Activated CD4-positive, alpha-beta memory T cell treated with anti-CD3 and anti-CD28 coated beads, Interleukin-2, amount 10 ng/mL, durations not matched to agents 7 days and 5 days (primary cell): ENCODE data around the gene HOXA3. TPM values are rescaled to one million over a fixed set of nuclear protein-coding genes. Genes with fewer than 3 reads are reported as not detected.

ENCODE experiments used
- CTCF ChIA-PET: fragments of 350-600 bp; sonication (Branson Sonifier 250); formaldehyde crosslinking; loops from one replicate; lab custom pipeline; 2021; ENCODE audit warnings: antibody characterized with exemption, inconsistent platforms; lab: Charles Lee
- POLR2A ChIA-PET: fragments of 350-600 bp; sonication (Branson Sonifier 250); formaldehyde crosslinking; loops from one replicate; lab custom pipeline; 2021; ENCODE audit warnings: antibody characterized with exemption; lab: Charles Lee
- DNase-seq: peaks from one replicate; pipeline ENCODE4 v3.0.0-alpha.2; 2020
- H3K27ac Mint-ChIP-seq: one replicate; pipeline ENCODE4 v1.8.0; 2021; ENCODE audit warnings: mild to moderate bottlenecking, mixed read lengths
- H3K27me3 Mint-ChIP-seq: one replicate; pipeline ENCODE4 v1.8.0; 2021; ENCODE audit warnings: mixed read lengths
- H3K36me3 Mint-ChIP-seq: one replicate; pipeline ENCODE4 v1.8.0; 2021; ENCODE audit warnings: low read depth, mixed read lengths
- H3K4me1 Mint-ChIP-seq: one replicate; pipeline ENCODE4 v1.8.0; 2021; ENCODE audit warnings: mixed read lengths
- H3K4me3 Mint-ChIP-seq: one replicate; pipeline ENCODE4 v1.8.0; 2021; ENCODE audit warnings: mild to moderate bottlenecking, mixed read lengths
- H3K9me3 Mint-ChIP-seq: one replicate; pipeline ENCODE4 v1.8.0; 2021; ENCODE audit warnings: mixed read lengths
- total RNA-seq, 2 experiments: library from RNA; stranded (reverse); gene quantifications; one replicate each; pipeline ENCODE4 v1.2.3, GENCODE V29; 2021

Gene HOXA3
- total RNA-seq, 2 experiments from 2014 or later, result not detected

GRCh38 chr7:27124902-27125689 lies 27.3 kb downstream of the HOXA3 start:
- H3K9me3 Mint-ChIP-seq, result no peaks in the 10 kb centered on the region
- H3K36me3 Mint-ChIP-seq, result no peaks in the 10 kb centered on the region
- peaks cover 27% of the 10 kb centered on the region for H3K27me3 Mint-ChIP-seq
- POLR2A ChIA-PET, result no interaction called here
- no peak overlapping the region for H3K4me3 Mint-ChIP-seq
- CTCF ChIA-PET, result no interaction called here
- no peaks in the 10 kb centered on the region for H3K4me1 Mint-ChIP-seq
- DNase-seq, result no peak
- H3K27ac Mint-ChIP-seq, result no peak overlapping the region

DNA sequence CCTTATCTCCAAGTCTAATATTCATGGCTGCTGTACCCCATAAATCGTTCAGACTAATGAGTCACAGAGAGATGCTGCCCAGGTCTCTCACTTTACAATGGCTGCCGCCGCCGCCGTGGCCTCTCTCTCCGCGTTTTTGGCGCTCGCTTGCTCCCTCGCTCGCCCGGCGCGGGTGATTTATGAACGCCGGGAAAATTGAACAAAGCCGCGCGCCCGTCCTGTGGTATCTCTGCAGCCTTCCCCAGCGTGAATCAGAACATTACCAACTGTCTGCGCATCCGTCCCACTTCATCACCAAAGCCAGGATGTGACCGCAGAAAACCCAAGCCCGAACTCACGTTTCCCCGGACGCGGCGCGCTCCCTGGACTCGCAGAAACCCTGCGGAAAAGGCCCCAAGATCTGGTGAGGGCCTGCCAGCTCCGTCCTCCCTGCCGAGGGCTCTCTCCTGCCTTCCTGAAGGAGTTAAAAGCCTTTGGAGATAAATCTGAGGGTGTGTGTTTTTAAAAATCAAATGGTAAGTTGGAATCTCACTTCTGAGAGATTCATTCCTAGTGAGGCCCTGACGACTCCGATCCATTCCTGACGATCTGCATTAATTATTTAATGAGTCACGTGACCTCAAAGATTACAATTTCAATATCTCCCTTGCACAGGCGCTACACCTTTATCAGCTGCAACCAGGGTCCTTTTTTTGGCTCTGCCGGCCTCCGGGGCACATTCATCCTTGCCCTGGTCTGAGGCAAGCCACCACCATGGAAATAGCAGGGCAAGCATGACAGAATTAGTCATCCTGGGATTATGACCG lies 28.1 kb downstream of the HOXA3 start:
- Mint-ChIP-seq H3K4me3 (no peak overlapping the region), H3K9me3 (no peaks in the 10 kb centered on the region), H3K27me3 (peaks cover 28% of the 10 kb centered on the region), H3K36me3 (no peaks in the 10 kb centered on the region), H3K27ac (no peak overlapping the region), H3K4me1 (no peaks in the 10 kb centered on the region)
- POLR2A ChIA-PET, result no interaction called here
- CTCF ChIA-PET, result no interaction called here
- DNase-seq, result no peak

DNA sequence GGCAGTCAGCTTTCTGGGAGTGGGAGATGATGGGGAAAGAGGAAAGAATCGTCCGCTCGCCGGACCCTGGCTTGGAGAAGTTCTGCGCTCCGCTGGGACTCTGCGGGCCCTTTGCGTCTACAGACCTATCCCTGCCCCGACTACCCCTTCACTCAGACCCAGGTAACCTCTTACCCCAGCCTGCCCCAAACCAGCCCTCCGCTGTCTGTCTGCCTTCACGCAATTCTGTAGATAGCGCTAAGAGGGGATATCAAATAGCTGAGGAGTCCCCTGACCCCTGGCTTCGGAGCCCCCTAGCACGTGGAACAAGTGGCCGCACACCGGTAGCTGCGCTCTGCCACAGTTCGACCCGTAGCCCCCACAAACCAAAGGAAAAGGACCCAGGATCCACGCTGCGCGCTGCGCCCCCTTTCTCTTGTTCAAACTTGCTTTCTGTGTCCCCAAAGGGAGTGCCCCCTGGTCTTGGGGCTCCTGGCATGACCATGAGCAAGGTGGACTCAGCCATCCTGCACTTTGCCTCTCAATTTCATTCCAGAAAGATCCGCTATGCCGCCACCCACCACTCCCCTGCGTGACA lies 28.8 kb downstream of the HOXA3 start:
- Mint-ChIP-seq H3K4me3 (no peak overlapping the region), H3K4me1 (no peaks in the 10 kb centered on the region), H3K9me3 (no peaks in the 10 kb centered on the region), H3K27ac (no peak overlapping the region), H3K36me3 (no peaks in the 10 kb centered on the region), H3K27me3 (peaks cover 26% of the 10 kb centered on the region)
- no peak for DNase-seq
- ChIA-PET CTCF (no interaction called here), POLR2A (no interaction called here)

DNA sequence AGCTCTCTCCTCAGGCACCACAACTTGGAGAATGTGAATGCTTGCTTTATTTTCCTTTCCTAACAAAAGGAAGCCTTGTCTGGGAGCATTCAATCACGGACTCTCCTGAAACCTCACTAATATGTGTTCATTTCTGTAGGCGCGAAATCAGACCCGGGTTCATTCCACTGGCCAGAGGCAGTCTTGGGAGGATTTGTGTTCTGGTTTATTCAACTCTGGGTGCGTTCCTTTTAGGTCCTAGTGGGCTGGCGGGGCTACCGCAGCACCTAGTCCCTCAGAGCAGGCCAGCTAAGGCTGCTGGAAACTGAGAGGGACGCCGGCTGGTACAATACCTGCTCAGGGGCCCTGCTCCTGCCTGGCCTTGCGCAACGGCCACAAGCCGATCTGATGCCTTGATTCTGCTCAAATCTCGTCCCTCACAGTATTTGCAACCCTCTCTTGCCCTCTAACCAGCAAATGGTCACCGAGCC lies 29.3 kb downstream of the HOXA3 start:
- peaks cover 23% of the 10 kb centered on the region for H3K27me3 Mint-ChIP-seq
- no peak for DNase-seq
- ChIA-PET POLR2A (no interaction called here), CTCF (no interaction called here)
- H3K4me3 Mint-ChIP-seq, result no peak overlapping the region
- H3K9me3 Mint-ChIP-seq, result no peaks in the 10 kb centered on the region
- no peak overlapping the region for H3K27ac Mint-ChIP-seq
- H3K4me1 Mint-ChIP-seq, result no peaks in the 10 kb centered on the region
- no peaks in the 10 kb centered on the region for H3K36me3 Mint-ChIP-seq

DNA sequence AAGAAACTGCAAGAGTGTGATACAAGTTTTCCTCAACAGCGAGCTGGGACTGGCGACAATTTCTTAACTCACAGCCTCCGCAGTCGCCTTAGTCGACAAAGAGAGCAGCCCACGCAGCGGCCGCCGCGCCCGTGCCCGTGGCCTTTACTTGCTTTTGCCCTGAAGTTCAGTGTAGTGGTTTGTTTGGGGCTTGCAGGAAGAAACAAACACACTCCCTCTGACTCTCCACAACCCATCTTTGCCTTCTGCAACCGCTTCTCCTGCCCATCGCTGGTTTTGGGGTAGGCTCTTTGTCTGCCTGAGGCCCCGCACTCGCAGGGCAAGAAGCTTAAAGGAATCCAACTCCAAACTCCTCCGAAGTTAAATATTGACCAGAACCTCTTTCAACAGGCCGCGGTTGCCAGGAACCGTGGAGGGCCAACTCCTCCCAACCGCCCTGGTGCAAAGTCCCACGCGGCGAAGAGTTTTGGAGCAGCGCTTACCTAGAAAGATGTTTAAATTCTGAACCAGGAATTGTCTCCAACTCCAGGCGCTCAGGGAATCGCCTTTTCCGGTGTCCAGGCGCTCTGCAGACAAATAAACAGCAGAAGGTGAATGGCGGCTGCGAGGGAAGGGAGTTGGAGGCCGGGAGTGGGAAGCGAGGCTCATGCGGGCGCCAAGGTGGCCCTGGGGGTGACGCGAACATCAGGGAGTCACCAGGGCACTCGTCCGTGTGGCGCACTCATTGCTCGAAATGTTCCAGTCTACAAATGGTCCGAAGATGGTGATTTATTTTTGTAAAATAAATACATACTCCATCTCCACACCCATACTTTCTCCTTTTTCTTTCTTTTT lies 30.1 kb downstream of the HOXA3 start:
- Mint-ChIP-seq H3K4me1 (no peaks in the 10 kb centered on the region), H3K4me3 (no peak overlapping the region), H3K9me3 (no peaks in the 10 kb centered on the region), H3K27ac (no peak overlapping the region), H3K36me3 (no peaks in the 10 kb centered on the region), H3K27me3 (peaks cover 15% of the 10 kb centered on the region)
- DNase-seq, result no peak
- CTCF ChIA-PET, result no interaction called here
- POLR2A ChIA-PET, result no interaction called here

- Mint-ChIP-seq H3K36me3 (no peaks in the 10 kb centered on the region), H3K9me3 (no peaks in the 10 kb centered on the region), H3K27me3 (peaks cover 10% of the 10 kb centered on the region), H3K4me3 (no peak overlapping the region), H3K4me1 (no peaks in the 10 kb centered on the region), H3K27ac (no peak overlapping the region)
- ChIA-PET CTCF (no interaction called here), POLR2A (no interaction called here)
- no peak for DNase-seq
These were observed 30.7 kb downstream of the HOXA3 start for GRCh38 chr7:27121684-27122076.

- no peak overlapping the region for H3K4me3 Mint-ChIP-seq
- H3K4me1 Mint-ChIP-seq, result no peaks in the 10 kb centered on the region
- no peak overlapping the region for H3K27ac Mint-ChIP-seq
- POLR2A ChIA-PET, result no interaction called here
- peaks cover 4% of the 10 kb centered on the region for H3K27me3 Mint-ChIP-seq
- no peaks in the 10 kb centered on the region for H3K36me3 Mint-ChIP-seq
- no peak for DNase-seq
- CTCF ChIA-PET, result interaction anchor here (1.0 kb wide), 1 partner anchor 11 kb away, joined by 3 read pairs; no protein-coding TSS in a partner anchor
- no peaks in the 10 kb centered on the region for H3K9me3 Mint-ChIP-seq
These were observed 32.9 kb downstream of the HOXA3 start for GRCh38 chr7:27119412-27119911.

DNA sequence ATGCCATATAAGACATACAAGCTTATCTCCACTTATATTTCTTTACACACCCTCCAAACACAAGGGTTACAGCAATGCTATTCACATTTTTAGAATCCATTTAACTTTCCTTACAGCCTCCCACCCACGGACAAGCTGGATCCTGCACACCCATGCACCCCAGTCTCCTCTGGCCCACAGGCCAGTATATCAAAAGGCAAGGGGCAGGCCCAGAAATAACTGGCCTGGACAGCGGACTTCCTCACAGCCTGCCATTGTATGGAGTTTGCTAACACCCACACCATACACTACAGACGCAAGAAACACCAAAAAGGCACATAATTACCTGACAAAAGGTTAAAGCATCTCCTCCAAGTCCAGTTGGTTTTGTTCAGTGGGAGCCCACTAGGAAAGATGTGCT lies 33.8 kb downstream of the HOXA3 start:
- no peak overlapping the region for H3K27ac Mint-ChIP-seq
- no peaks in the 10 kb centered on the region for H3K4me1 Mint-ChIP-seq
- ChIA-PET CTCF (interaction anchor here (1.1 kb wide), 1 partner anchor 431 kb away, joined by 3 read pairs; no protein-coding TSS in a partner anchor), POLR2A (no interaction called here)
- H3K36me3 Mint-ChIP-seq, result no peaks in the 10 kb centered on the region
- no peak for DNase-seq
- no peak overlapping the region for H3K4me3 Mint-ChIP-seq
- H3K27me3 Mint-ChIP-seq, result peaks cover 4% of the 10 kb centered on the region
- no peaks in the 10 kb centered on the region for H3K9me3 Mint-ChIP-seq

- no peaks in the 10 kb centered on the region for H3K9me3 Mint-ChIP-seq
- POLR2A ChIA-PET, result no interaction called here
- peaks cover 4% of the 10 kb centered on the region for H3K27me3 Mint-ChIP-seq
- H3K27ac Mint-ChIP-seq, result no peak overlapping the region
- DNase-seq, result no peak
- CTCF ChIA-PET, result interaction anchor here (1.1 kb wide), 1 partner anchor 431 kb away, joined by 3 read pairs; no protein-coding TSS in a partner anchor
- H3K36me3 Mint-ChIP-seq, result no peaks in the 10 kb centered on the region
- no peaks in the 10 kb centered on the region for H3K4me1 Mint-ChIP-seq
- no peak overlapping the region for H3K4me3 Mint-ChIP-seq
These were observed 34.4 kb downstream of the HOXA3 start for GRCh38 chr7:27117887-27118491.

- H3K9me3 Mint-ChIP-seq, result no peaks in the 10 kb centered on the region
- no peak overlapping the region for H3K27ac Mint-ChIP-seq
- POLR2A ChIA-PET, result no interaction called here
- no peaks in the 10 kb centered on the region for H3K4me1 Mint-ChIP-seq
- DNase-seq, result no peak
- no peak overlapping the region for H3K4me3 Mint-ChIP-seq
- CTCF ChIA-PET, result interaction anchor here (1.1 kb wide), 1 partner anchor 430 kb away, joined by 3 read pairs; no protein-coding TSS in a partner anchor
- H3K36me3 Mint-ChIP-seq, result no peaks in the 10 kb centered on the region
- peaks cover 4% of the 10 kb centered on the region for H3K27me3 Mint-ChIP-seq
These were observed 35.2 kb downstream of the HOXA3 start for GRCh38 chr7:27116962-27117886.
